ENCODE data around the gene LRFN2. TPM values are rescaled to one million over a fixed set of nuclear protein-coding genes. Genes with fewer than 3 reads are reported as not detected.

Gene LRFN2
- polyA plus RNA-seq, 3 donors: 1.1 to 1.4 (median 1.3) TPM

- DNase-seq: no peak
These were observed 109.7 kb downstream of the LRFN2 start for GRCh38 chr6:40477246-40478126.

- no peak for DNase-seq
These were observed 110.5 kb downstream of the LRFN2 start for GRCh38 chr6:40476673-40477072.

DNA sequence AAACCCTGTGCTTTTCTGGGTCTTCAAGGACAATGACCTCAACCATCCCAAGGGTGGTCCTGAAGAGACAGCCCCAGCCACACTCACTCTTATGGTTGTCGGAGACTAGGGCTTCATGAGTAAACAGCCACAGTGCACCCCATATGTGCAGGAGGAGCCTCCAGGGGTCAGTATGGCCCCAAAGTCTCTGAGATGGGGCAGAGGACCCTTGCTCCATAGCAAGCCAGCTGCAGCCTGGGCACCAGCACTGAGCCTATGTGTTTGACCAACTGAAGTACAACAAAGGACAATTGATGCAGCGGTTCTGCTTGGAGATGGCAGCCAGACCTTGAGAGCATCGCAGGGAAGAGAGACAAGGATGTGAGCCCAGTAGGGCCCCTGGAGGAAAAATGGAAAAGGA is 112.2 kb downstream of the LRFN2 start:
- no peak for DNase-seq

- no peak for DNase-seq
These were observed 114.1 kb downstream of the LRFN2 start for GRCh38 chr6:40473026-40473425.

GRCh38 chr6:40472353-40472752 is 114.8 kb downstream of the LRFN2 start:
- DNase-seq: no peak

DNA sequence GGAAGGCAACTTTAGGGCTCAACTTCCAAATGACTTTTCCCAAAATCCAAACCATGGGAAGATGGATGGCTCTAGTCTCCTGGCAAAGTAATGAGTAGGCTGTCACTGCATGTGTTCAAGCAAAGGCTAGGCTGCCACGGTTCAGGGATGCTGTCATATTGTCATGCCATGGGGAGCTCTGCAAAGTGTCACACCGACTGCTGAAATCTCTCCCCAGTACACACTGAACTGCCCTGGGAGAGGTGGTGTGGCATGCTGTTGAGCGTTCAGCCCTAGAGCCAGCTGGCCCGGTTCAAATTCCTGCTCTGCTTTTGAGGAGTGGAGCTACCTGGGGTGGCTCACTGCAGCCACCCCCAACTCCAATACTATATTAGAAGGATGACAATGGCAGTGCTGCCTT is 115.9 kb downstream of the LRFN2 start:
- no peak for DNase-seq

DNA sequence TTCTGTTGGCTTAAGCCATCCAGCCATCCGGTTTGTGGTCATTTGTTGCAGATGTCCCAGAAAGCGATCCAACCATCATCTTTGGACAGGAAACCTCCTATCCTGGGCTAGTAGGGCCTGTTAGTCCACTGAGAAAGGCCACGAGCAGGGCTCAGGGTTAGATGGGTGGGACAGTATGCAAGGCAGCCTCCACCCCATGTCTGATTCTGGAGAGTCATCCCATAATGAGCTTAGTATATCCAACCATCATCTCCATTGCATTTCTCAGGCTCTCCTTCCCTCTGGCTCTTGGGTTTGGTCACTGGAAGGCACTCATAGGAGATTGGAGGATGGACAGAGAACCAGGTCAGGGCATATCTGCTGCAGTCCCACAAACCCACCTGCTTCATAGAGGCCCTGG is 117.8 kb downstream of the LRFN2 start:
- DNase-seq: no peak

DNA sequence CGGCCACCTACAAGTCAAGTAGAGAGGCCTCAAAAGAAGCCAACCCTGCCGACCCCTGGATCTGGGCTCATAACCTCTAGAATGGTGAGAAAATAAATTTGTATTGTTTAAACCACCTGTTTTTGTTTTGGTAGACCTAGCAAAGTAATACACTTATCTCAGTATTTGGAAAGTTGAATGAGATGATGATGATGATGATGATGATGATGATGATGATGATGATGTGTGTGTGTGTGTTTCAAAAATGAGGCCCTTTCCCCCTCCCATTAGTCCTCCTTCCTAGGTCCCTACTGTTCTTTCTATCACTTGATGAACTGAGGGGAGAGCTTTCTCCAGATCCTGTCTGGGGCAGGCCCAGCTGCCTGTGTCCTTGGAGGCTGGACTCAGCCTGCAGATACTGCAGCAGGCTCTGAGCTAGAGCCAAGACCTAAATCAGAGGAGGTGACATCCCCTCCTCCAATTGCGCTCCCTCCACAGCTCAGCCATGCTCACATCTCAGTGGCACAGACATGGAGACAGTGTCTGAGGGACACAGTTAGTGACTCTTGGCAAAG is 120.1 kb downstream of the LRFN2 start:
- DNase-seq: no peak

DNA sequence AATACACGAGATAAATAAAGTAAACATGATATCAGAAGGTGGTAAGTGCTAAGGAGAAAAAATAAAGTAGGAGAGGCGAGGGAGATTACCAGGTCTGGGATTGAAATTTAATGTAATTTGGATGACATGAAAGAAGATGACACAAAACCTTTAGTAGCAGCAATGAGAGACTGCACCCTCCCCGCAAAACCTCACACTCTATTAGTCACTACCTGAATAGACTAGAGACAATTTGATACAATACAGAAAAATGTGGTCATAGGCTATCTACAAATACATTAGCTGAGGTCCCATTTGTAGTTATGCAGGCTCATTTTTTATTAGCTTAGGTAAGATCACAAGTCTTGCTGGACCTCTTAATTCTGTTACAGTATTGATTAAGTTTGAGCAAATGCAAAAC is 125.5 kb downstream of the LRFN2 start:
- DNase-seq: no peak

GRCh38 chr6:40460380-40460779 is 126.8 kb downstream of the LRFN2 start:
- DNase-seq: no peak

DNA sequence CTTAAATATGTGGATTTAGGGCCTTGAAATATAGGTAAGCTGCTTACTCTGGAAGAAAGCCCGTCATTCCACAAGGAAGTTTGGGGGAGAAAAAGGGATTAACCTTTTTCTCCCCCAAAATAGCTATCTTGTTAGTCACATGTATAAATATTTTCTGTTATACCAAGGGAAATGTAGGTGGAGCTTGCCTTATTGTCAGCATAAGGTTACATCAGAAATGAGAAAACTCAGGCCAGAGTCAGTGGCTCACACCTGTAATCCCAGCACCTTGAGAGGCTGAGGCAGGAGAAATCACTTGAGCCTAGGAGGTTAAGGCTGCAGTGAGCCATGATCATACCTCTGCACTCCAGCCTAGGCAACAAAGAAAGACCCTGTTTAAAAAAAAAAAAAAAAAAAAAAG is 129.9 kb downstream of the LRFN2 start:
- DNase-seq: no peak

GRCh38 chr6:40456390-40457013 is 130.7 kb downstream of the LRFN2 start:
- DNase-seq: no peak

DNA sequence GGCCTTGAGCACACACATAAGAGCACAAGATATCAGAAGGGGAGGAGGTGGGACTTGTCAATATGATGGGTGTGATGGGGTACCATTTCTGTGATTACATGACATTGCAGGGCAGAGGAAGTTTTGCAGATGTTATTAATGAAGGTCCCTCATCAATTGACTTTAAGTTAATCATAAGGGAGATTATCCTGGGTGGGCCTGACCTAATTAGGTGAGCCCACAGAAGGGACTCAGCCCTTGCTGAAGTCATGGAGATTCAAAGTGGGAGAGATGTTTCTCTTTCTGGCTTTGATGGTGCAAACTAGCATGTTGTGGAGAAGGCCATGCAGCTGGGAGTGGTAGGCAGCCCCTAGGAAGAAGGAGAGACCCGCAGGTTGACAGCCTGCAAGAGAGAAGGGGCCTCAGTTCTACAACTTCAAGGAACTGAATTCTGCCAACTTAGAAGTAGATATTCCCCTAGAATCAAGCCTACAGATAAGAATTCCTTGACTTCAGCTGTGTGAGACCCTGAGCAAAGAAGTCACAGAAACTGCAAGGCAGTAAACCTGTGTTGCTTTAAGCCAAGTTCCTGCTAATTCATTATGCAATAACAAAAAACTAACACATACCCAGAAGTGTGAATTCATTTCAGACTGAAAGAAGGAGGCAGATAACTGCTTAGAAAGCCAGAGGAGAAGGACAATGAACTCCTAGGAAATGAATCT is 131.3 kb downstream of the LRFN2 start:
- DNase-seq: no peak

DNA sequence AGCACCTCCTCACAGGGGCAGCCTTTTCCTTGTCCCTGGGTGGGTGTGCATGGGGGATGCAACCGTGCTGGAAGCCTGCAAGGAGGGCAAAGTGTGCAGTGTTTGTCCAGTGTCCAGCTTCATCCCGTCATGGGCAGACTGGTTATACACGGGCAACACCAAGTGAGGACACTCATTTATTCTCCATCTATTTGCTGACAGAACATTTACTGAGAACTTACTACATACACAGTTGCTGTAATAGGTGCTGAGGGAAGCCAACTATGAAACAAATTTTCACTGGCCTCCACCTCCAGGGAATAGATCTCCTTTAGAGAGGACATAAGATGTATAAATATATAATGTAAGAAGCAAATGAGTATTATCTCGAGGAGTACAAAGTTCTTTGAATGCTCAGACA is 136.7 kb downstream of the LRFN2 start:
- DNase-seq: no peak

- DNase-seq: no peak
These were observed 142.4 kb downstream of the LRFN2 start for GRCh38 chr6:40444811-40445210.

- DNase-seq: no peak
These were observed 142.9 kb downstream of the LRFN2 start for GRCh38 chr6:40444312-40444711.

- DNase-seq: no peak
These were observed 143.3 kb downstream of the LRFN2 start for GRCh38 chr6:40443842-40444241.

DNA sequence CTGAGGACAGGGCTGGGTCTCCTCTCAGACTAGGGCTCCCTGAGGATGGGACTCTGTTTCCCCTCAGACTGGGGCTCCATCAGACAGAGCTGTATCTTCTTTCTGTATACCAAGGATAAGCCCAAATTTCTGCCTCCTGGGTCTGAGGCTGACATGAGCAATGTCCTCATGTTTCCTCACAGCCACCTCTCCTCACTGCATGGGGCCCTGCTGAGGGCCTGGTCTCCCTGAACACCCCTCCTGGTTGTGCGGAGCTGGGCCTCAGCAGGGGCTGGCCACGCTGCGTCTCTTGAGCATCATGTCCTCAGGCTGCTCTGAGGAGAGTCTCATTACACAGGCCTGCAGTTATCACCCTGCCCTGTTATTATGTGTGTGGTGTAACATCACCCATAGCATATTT is 144.6 kb downstream of the LRFN2 start:
- DNase-seq: no peak

- no peak for DNase-seq
These were observed 146.0 kb downstream of the LRFN2 start for GRCh38 chr6:40441150-40441549.

DNA sequence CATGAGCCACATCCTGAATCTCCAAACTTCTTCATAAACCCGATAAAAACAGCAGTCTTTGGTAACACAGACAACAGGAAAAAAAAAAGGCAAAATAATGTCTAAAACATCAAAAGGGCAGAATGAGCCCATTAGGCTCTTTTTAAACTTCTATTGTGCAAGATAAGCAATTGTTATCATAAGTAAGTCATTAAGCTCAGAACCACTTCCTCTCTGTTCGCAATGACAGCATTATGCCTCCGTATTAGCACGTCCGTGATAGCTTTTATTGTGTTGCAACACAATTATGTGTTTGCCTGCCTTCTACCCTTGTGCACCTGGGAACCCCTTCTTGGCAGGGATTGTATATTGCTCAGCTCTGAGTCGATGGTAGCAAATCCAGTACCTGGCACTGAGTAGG is 147.1 kb downstream of the LRFN2 start:
- no peak for DNase-seq

- no peak for DNase-seq
These were observed 148.0 kb downstream of the LRFN2 start for GRCh38 chr6:40439026-40439800.
